HepG2 (cell line): Measurements from ENCODE around the gene RGSL1. TPM values are rescaled to one million over a fixed set of nuclear protein-coding genes. Genes with fewer than 3 reads are reported as not detected.

Source experiments
- CBX1 ChIP-seq: IDR thresholded peaks from one replicate; pipeline ENCODE4 v1.6.1; 2016; ENCODE audit warnings: antibody characterized with exemption, low read depth
- FOXK1 ChIP-seq: sonication (generic); formaldehyde crosslinking; IDR thresholded peaks from 2 replicates; pipeline ENCODE4 v1.4.0; 2020; ENCODE audit warnings: low read depth, missing genetic modification reagents, borderline replicate concordance
- GZF1 ChIP-seq: sonication (generic); formaldehyde crosslinking; IDR thresholded peaks from 2 replicates; pipeline ENCODE4 v1.5.1; 2020; ENCODE audit warnings: mild to moderate bottlenecking, missing genetic modification reagents
- NKX3-1 ChIP-seq: sonication (generic); formaldehyde crosslinking; IDR thresholded peaks from 2 replicates; pipeline ENCODE4 v1.5.0; 2020; ENCODE audit warnings: missing genetic modification reagents
- POLR2AphosphoS2 ChIP-seq: IDR thresholded peaks from 2 replicates; pipeline ENCODE4 v1.6.1; 2011; ENCODE audit warnings: low read depth, low read length, improper control_type of control experiment
- RBFOX2 ChIP-seq: fragments of 200-400 bp; formaldehyde crosslinking; IDR thresholded peaks from 2 replicates; pipeline ENCODE4 v1.6.1; 2017; ENCODE audit warnings: low read depth, mild to moderate bottlenecking, low read length
- SAP130 ChIP-seq: IDR thresholded peaks from 2 replicates; pipeline ENCODE4 v1.6.1; 2016; ENCODE audit warnings: low read depth
- SCMH1 ChIP-seq: sonication (generic); formaldehyde crosslinking; IDR thresholded peaks from 2 replicates; pipeline ENCODE4 v1.9.0; 2021; ENCODE audit warnings: missing genetic modification reagents, mild to moderate bottlenecking, borderline replicate concordance
- SOX13 ChIP-seq, 3 experiments: fragments of 450-650 bp in 1 of 3; sonication (generic) in 1 of 3; formaldehyde crosslinking in 1 of 3; IDR thresholded peaks in 2 of 3; conservative IDR thresholded peaks in 1 of 3; 2 replicates each; pipeline versions ENCODE4 v1.5.0 to v1.6.1; 2016 to 2020; ENCODE audit warnings: antibody characterized with exemption in 1 of 3, mild to moderate bottlenecking in 1 of 3, missing compliant biosample characterization in 1 of 3, missing genetic modification reagents in 1 of 3, moderate library complexity in 1 of 3
- SP1 ChIP-seq, 2 experiments: fragments of 450-650 bp in 1 of 2; sonication (generic) in 1 of 2; formaldehyde crosslinking in 1 of 2; IDR thresholded peaks; 2 replicates each; pipeline versions ENCODE4 v1.4.0 to v1.6.1; 2016 to 2020; ENCODE audit warnings: missing genetic modification reagents in 1 of 2
- ZBTB20 ChIP-seq: sonication (generic); formaldehyde crosslinking; IDR thresholded peaks from 2 replicates; pipeline ENCODE4 v1.8.1; 2023; ENCODE audit warnings: missing genetic modification reagents, low read depth, mild to moderate bottlenecking, borderline replicate concordance
- ZFP37 ChIP-seq: sonication (generic); formaldehyde crosslinking; IDR thresholded peaks from 2 replicates; pipeline ENCODE4 v1.4.0; 2020; ENCODE audit warnings: missing genetic modification reagents, borderline replicate concordance
- ZNF274 ChIP-seq: sonication (generic); formaldehyde crosslinking; IDR thresholded peaks from 2 replicates; pipeline ENCODE4 v1.5.1; 2020; ENCODE audit warnings: mild to moderate bottlenecking, missing genetic modification reagents
- ZNF530 ChIP-seq: sonication (generic); formaldehyde crosslinking; IDR thresholded peaks from 2 replicates; pipeline ENCODE4 v1.5.0; 2020; ENCODE audit warnings: low read depth, mild to moderate bottlenecking, missing genetic modification reagents
- ZNF562 ChIP-seq: sonication (generic); formaldehyde crosslinking; IDR thresholded peaks from 2 replicates; pipeline ENCODE4 v1.8.0; 2022; ENCODE audit warnings: missing genetic modification reagents, borderline replicate concordance
- polyA plus RNA-seq, 8 experiments: library from polyadenylated mRNA; depleted of rRNA in 3 of 8; stranded (reverse) in 7 of 8; unstranded in 1 of 8; fragments of >200 nt; fragmentation: Illumina TruSeq in 4 of 8; extraction: Trizol in 4 of 8; gene quantifications; 2 replicates each; pipeline versions ENCODE4 v1.2.1 to v1.2.3, GENCODE V29; 2011 to 2016; ENCODE audit warnings: low read depth in 4 of 8, missing spikeins in 1 of 8, mixed read lengths in 1 of 8; ENCODE audit not compliant: insufficient read depth in 1 of 8
- total RNA-seq, 5 experiments: library from RNA; depleted of rRNA; stranded (reverse); fragments of >200 nt; fragmentation: Illumina TruSeq; extraction: Trizol; gene quantifications; 2 replicates each; pipeline ENCODE4 v1.2.3, GENCODE V29; 2016; ENCODE audit warnings: low read depth in 1 of 5
- TF ChIP-seq, protein P1 (sequence below): sonication (generic); formaldehyde crosslinking; IDR thresholded peaks from 2 replicates; pipeline ENCODE4; 2020; ENCODE audit warnings: missing genetic modification reagents, mild to moderate bottlenecking, borderline replicate concordance
- TF ChIP-seq, protein P2 (sequence below): sonication (generic); formaldehyde crosslinking; conservative IDR thresholded peaks from 2 replicates; pipeline ENCODE4 v1.4.0; 2020; ENCODE audit warnings: missing genetic modification reagents
- TF ChIP-seq, protein P3 (sequence below): sonication (generic); formaldehyde crosslinking; IDR thresholded peaks from 2 replicates; pipeline ENCODE4 v1.5.0; 2020; ENCODE audit warnings: missing genetic modification reagents
- TF ChIP-seq, protein P4 (sequence below): sonication (generic); formaldehyde crosslinking; IDR thresholded peaks from 2 replicates; pipeline ENCODE4 v1.5.0; 2020; ENCODE audit warnings: missing genetic modification reagents
- TF ChIP-seq, protein P5 (sequence below): sonication (generic); formaldehyde crosslinking; IDR thresholded peaks from 2 replicates; pipeline ENCODE4 v1.4.0; 2020; ENCODE audit warnings: missing genetic modification reagents

Gene RGSL1
- total and polyA plus RNA-seq, 2 of the 13 experiments (the other 11 are each of a cell fraction or from before 2014, with no cell fraction given), result not detected

DNA sequence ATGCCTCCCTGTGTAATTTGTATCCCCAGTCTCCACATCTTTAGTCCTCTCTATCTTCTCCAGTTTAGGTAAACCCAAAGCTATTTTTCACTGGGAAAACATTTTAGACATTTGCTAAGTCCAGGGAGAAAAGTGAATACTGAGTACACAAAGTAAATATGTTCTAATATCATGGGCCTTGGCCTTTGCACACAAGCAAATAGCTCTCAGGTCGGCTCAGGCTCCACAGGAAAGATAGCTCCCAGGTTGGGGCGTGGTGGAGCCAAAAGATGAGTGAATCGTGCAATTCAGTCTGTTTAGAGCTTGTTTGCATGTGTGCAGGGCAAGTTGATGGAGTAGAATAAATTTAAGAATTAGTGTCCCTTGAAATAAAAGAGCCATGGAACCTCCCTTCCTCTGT lies 7.9 kb downstream of the RGSL1 start (continued):
- TF ChIP-seq, protein P1, sequence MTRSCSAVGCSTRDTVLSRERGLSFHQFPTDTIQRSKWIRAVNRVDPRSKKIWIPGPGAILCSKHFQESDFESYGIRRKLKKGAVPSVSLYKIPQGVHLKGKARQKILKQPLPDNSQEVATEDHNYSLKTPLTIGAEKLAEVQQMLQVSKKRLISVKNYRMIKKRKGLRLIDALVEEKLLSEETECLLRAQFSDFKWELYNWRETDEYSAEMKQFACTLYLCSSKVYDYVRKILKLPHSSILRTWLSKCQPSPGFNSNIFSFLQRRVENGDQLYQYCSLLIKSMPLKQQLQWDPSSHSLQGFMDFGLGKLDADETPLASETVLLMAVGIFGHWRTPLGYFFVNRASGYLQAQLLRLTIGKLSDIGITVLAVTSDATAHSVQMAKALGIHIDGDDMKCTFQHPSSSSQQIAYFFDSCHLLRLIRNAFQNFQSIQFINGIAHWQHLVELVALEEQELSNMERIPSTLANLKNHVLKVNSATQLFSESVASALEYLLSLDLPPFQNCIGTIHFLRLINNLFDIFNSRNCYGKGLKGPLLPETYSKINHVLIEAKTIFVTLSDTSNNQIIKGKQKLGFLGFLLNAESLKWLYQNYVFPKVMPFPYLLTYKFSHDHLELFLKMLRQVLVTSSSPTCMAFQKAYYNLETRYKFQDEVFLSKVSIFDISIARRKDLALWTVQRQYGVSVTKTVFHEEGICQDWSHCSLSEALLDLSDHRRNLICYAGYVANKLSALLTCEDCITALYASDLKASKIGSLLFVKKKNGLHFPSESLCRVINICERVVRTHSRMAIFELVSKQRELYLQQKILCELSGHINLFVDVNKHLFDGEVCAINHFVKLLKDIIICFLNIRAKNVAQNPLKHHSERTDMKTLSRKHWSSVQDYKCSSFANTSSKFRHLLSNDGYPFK (CRISPR knock-in tag), result no peak
- TF ChIP-seq, protein P2, sequence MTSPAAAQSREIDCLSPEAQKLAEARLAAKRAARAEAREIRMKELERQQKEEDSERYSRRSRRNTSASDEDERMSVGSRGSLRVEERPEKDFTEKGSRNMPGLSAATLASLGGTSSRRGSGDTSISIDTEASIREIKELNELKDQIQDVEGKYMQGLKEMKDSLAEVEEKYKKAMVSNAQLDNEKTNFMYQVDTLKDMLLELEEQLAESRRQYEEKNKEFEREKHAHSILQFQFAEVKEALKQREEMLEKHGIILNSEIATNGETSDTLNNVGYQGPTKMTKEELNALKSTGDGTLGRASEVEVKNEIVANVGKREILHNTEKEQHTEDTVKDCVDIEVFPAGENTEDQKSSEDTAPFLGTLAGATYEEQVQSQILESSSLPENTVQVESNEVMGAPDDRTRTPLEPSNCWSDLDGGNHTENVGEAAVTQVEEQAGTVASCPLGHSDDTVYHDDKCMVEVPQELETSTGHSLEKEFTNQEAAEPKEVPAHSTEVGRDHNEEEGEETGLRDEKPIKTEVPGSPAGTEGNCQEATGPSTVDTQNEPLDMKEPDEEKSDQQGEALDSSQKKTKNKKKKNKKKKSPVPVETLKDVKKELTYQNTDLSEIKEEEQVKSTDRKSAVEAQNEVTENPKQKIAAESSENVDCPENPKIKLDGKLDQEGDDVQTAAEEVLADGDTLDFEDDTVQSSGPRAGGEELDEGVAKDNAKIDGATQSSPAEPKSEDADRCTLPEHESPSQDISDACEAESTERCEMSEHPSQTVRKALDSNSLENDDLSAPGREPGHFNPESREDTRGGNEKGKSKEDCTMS (CRISPR knock-in tag), result no peak
- TF ChIP-seq ZNF562 (no peak), FOXK1 (CRISPR knock-in tag) (0 out of 2 replicates have a peak, but pooled peaks have one; percentile 22), CBX1 (no peak), ZBTB20 (CRISPR knock-in tag) (no peak), SP1 (IDR thresholded peaks at IDR 0.05) (no peak), SP1 (CRISPR knock-in tag; IDR thresholded peaks at IDR 0.05) (no peak), ZNF530 (CRISPR knock-in tag) (no peak), ZNF274 (CRISPR knock-in tag) (no peak), SOX13 (IDR thresholded peaks at IDR 0.05) (no peak), SOX13 (CRISPR knock-in tag; conservative IDR thresholded peaks at IDR 0.05 in 1 of 2, IDR thresholded peaks at IDR 0.05 in 1 of 2) (peak in 1 of 2 experiments; percentile 62; a peak in 2 of 4 replicates), POLR2AphosphoS2 (no peak), ZFP37 (CRISPR knock-in tag) (no peak), GZF1 (CRISPR knock-in tag) (no peak), SCMH1 (no peak), RBFOX2 (no peak), NKX3-1 (CRISPR knock-in tag) (no peak), SAP130 (CRISPR knock-in tag) (peak; percentile 35; the same call in 1 of the 2 replicates)
- TF ChIP-seq, protein P3, sequence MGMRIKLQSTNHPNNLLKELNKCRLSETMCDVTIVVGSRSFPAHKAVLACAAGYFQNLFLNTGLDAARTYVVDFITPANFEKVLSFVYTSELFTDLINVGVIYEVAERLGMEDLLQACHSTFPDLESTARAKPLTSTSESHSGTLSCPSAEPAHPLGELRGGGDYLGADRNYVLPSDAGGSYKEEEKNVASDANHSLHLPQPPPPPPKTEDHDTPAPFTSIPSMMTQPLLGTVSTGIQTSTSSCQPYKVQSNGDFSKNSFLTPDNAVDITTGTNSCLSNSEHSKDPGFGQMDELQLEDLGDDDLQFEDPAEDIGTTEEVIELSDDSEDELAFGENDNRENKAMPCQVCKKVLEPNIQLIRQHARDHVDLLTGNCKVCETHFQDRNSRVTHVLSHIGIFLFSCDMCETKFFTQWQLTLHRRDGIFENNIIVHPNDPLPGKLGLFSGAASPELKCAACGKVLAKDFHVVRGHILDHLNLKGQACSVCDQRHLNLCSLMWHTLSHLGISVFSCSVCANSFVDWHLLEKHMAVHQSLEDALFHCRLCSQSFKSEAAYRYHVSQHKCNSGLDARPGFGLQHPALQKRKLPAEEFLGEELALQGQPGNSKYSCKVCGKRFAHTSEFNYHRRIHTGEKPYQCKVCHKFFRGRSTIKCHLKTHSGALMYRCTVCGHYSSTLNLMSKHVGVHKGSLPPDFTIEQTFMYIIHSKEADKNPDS (CRISPR knock-in tag), result no peak
- TF ChIP-seq, protein P4, sequence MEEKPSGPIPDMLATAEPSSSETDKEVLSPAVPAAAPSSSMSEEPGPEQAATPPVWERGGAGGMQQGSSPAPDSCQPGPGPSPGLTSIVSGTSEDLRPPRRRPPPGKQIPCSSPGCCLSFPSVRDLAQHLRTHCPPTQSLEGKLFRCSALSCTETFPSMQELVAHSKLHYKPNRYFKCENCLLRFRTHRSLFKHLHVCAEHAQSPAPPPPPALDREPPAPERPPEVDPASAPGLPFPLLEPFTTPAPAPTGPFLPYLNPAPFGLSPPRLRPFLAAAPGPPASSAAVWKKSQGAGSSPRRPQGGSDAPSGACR (CRISPR knock-in tag), result no peak
- TF ChIP-seq, protein P5, sequence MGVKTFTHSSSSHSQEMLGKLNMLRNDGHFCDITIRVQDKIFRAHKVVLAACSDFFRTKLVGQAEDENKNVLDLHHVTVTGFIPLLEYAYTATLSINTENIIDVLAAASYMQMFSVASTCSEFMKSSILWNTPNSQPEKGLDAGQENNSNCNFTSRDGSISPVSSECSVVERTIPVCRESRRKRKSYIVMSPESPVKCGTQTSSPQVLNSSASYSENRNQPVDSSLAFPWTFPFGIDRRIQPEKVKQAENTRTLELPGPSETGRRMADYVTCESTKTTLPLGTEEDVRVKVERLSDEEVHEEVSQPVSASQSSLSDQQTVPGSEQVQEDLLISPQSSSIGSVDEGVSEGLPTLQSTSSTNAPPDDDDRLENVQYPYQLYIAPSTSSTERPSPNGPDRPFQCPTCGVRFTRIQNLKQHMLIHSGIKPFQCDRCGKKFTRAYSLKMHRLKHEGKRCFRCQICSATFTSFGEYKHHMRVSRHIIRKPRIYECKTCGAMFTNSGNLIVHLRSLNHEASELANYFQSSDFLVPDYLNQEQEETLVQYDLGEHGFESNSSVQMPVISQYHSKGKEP (CRISPR knock-in tag), result no peak
